Gastrocnemius medialis (tissue), 4 donors: ENCODE data around the gene LRRN2. TPM values are rescaled to one million over a fixed set of nuclear protein-coding genes. Genes with fewer than 3 reads are reported as not detected.

Experiments used
- ATAC-seq, 2 donors: fragments of 150-250 bp; one replicate each; pipeline ENCODE4 v1.9.1; 2016
- DNase-seq, 2 donors: peaks; one replicate each; pipeline ENCODE4 v3.0.0-alpha.2; 2019
- H3K27ac ChIP-seq, 4 donors: fragments of 200-600 bp; sonication (generic); 1 replicate in 1 of 4; 2 replicates in 3 of 4; pipeline ENCODE4 v1.5.1; 2016 to 2018; ENCODE audit warnings: mild to moderate bottlenecking in 2 of 4, moderate library complexity in 1 of 4
- H3K27me3 ChIP-seq, 3 donors: fragments of 200-600 bp; sonication (generic) in 2 of 3; 1 replicate in 1 of 3; 2 replicates in 2 of 3; pipeline versions ENCODE4 v1.5.1 to v1.6.0; 2016 to 2019; ENCODE audit warnings: mild to moderate bottlenecking in 1 of 3, moderate library complexity in 1 of 3
- H3K36me3 ChIP-seq, 2 donors: fragments of 200-600 bp; sonication (generic) in 1 of 2; one replicate each; pipeline ENCODE4 v1.5.1; 2017 to 2018
- H3K4me1 ChIP-seq, 2 donors: fragments of 200-600 bp; sonication (generic) in 1 of 2; one replicate each; pipeline ENCODE4 v1.5.1; 2016 to 2017; ENCODE audit warnings: mild to moderate bottlenecking in 2 of 2
- H3K4me3 ChIP-seq, 4 donors: fragments of 200-600 bp; sonication (generic) in 3 of 4; 1 replicate in 1 of 4; 2 replicates in 3 of 4; pipeline ENCODE4 v1.5.1; 2016 to 2019; ENCODE audit warnings: mild to moderate bottlenecking in 2 of 4
- H3K9me3 ChIP-seq, 3 donors: fragments of 200-600 bp; sonication (generic) in 2 of 3; 1 replicate in 1 of 3; 2 replicates in 2 of 3; pipeline ENCODE4 v1.5.1; 2016 to 2019
- POLR2A ChIP-seq, 2 donors: fragments of 450-650 bp; IDR thresholded peaks; one replicate each; pipeline ENCODE4 v1.6.1; 2017; ENCODE audit warnings: antibody characterized with exemption in 2 of 2, mild to moderate bottlenecking in 2 of 2, moderate library complexity in 2 of 2
- in situ Hi-C, 4 donors: fragments of 200-750 bp; cut with MboI; loops; one replicate each; pipeline versions ENCODE4 v1.15.0 to v1.8.0; 2017; ENCODE audit warnings: low sequenced_read_pairs in 4 of 4
- intact Hi-C: fragments of 100-400 bp; cut with DNase I; formaldehyde crosslinking; loops from one replicate; pipeline ENCODE4 v1.15.1; 2023; ENCODE audit warnings: low total_unique reads
- total RNA-seq, 4 donors: library from RNA; depleted of rRNA; stranded (reverse); fragments of >200 nt; gene quantifications; one replicate each; pipeline versions ENCODE4 v1.1.0 to v1.2.3, GENCODE V29; 2016
- TF ChIP-seq, protein P1 (sequence below), 5 experiments: fragments of 450-650 bp in 3 of 5; fragments of 200-600 bp in 2 of 5; sonication (generic) in 2 of 5; IDR thresholded peaks in 4 of 5; conservative IDR thresholded peaks in 1 of 5; 1 replicate in 4 of 5; 2 replicates in 1 of 5; pipeline ENCODE4 v1.5.1; 2016 to 2019; ENCODE audit warnings: antibody characterized with exemption in 5 of 5, mild to moderate bottlenecking in 3 of 5, moderate library complexity in 3 of 5

The LRRN2 gene
- total RNA-seq, 4 donors from 2014 or later = 0.46 to 1.1 (median 0.93) TPM

- intact Hi-C loops (no loop called here), in situ Hi-C loops (no loop called here)
- Histone ChIP-seq H3K4me3 (no peak overlapping the region), H3K36me3 (no peaks in the 10 kb centered on the region), H3K9me3 (no peaks in the 10 kb centered on the region), H3K27me3 (peaks cover 0 to 2% (median 0%) of the 10 kb centered on the region in 3 donors), H3K4me1 (no peaks in the 10 kb centered on the region), H3K27ac (no peak overlapping the region)
- DNase-seq (no peak), ATAC-seq (no peak)
- TF ChIP-seq, protein P1, sequence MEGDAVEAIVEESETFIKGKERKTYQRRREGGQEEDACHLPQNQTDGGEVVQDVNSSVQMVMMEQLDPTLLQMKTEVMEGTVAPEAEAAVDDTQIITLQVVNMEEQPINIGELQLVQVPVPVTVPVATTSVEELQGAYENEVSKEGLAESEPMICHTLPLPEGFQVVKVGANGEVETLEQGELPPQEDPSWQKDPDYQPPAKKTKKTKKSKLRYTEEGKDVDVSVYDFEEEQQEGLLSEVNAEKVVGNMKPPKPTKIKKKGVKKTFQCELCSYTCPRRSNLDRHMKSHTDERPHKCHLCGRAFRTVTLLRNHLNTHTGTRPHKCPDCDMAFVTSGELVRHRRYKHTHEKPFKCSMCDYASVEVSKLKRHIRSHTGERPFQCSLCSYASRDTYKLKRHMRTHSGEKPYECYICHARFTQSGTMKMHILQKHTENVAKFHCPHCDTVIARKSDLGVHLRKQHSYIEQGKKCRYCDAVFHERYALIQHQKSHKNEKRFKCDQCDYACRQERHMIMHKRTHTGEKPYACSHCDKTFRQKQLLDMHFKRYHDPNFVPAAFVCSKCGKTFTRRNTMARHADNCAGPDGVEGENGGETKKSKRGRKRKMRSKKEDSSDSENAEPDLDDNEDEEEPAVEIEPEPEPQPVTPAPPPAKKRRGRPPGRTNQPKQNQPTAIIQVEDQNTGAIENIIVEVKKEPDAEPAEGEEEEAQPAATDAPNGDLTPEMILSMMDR (IDR thresholded peaks at IDR 0.05 in 4 of 5, conservative IDR thresholded peaks at IDR 0.05 in 1 of 5) = no peak
- TF ChIP-seq POLR2A (IDR thresholded peaks at IDR 0.05) = no peak
These were observed 68.0 kb downstream of the LRRN2 start for GRCh38 chr1:204617256-204618147.

DNA sequence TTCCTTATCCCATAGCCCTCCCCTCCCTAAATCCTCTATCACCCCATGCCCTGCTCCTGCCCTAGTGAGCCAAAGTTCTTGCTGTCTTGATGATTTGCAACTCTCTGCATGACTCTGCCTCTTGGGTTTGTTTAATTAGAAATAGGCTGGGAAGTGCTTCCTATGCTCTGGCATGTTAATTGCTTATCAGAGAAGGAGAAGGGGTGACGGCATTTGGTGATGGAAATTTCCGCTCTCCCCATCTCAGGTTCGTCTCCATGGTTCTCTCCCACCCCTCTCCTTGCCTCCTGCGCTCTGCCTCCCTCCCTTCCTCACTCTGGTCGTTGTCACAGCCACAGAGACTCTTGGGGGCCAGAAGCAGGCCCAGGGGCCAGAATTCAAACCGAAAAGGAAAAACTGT, 68.9 kb downstream of the LRRN2 start:
- DNase-seq (no peak), ATAC-seq (no peak)
- no peaks in the 10 kb centered on the region for H3K9me3 ChIP-seq
- no peak overlapping the region for H3K4me3 ChIP-seq
- H3K36me3 ChIP-seq = no peaks in the 10 kb centered on the region
- peaks cover 0 to 2% (median 0%) of the 10 kb centered on the region in 3 donors for H3K27me3 ChIP-seq
- TF ChIP-seq POLR2A (IDR thresholded peaks at IDR 0.05) = no peak
- TF ChIP-seq, protein P1 (IDR thresholded peaks at IDR 0.05 in 4 of 5, conservative IDR thresholded peaks at IDR 0.05 in 1 of 5) = no peak
- no peak overlapping the region for H3K27ac ChIP-seq
- in situ Hi-C loops (no loop called here), intact Hi-C loops (no loop called here)
- H3K4me1 ChIP-seq = no peaks in the 10 kb centered on the region

GRCh38 chr1:204615881-204616280, 69.7 kb downstream of the LRRN2 start:
- DNase-seq (no peak), ATAC-seq (no peak)
- Histone ChIP-seq H3K4me1 (no peaks in the 10 kb centered on the region), H3K27ac (no peak overlapping the region), H3K36me3 (no peaks in the 10 kb centered on the region), H3K4me3 (no peak overlapping the region), H3K9me3 (no peaks in the 10 kb centered on the region), H3K27me3 (peaks cover 0 to 2% (median 0%) of the 10 kb centered on the region in 3 donors)
- in situ Hi-C loops = no loop called here
- no peak for TF ChIP-seq POLR2A (IDR thresholded peaks at IDR 0.05)
- intact Hi-C loops = no loop called here

GRCh38 chr1:204613636-204614035, 71.9 kb downstream of the LRRN2 start:
- Histone ChIP-seq H3K27ac (no peak overlapping the region), H3K4me1 (no peaks in the 10 kb centered on the region), H3K27me3 (peaks cover 0 to 2% (median 0%) of the 10 kb centered on the region in 3 donors), H3K9me3 (no peaks in the 10 kb centered on the region), H3K36me3 (no peaks in the 10 kb centered on the region), H3K4me3 (no peak overlapping the region)
- intact Hi-C loops (no loop called here), in situ Hi-C loops (no loop called here)
- ATAC-seq (no peak), DNase-seq (no peak)
- no peak for TF ChIP-seq POLR2A (IDR thresholded peaks at IDR 0.05)
- TF ChIP-seq, protein P1 (IDR thresholded peaks at IDR 0.05 in 4 of 5, conservative IDR thresholded peaks at IDR 0.05 in 1 of 5) = no peak

GRCh38 chr1:204612326-204612725, 73.2 kb downstream of the LRRN2 start:
- in situ Hi-C loops (no loop called here), intact Hi-C loops (no loop called here)
- H3K4me3 ChIP-seq = no peak overlapping the region
- no peak overlapping the region for H3K27ac ChIP-seq
- peaks cover 0 to 2% (median 0%) of the 10 kb centered on the region in 3 donors for H3K27me3 ChIP-seq
- no peaks in the 10 kb centered on the region for H3K36me3 ChIP-seq
- H3K4me1 ChIP-seq = no peaks in the 10 kb centered on the region
- no peak for DNase-seq
- TF ChIP-seq POLR2A (IDR thresholded peaks at IDR 0.05) = no peak
- TF ChIP-seq, protein P1 (IDR thresholded peaks at IDR 0.05 in 4 of 5, conservative IDR thresholded peaks at IDR 0.05 in 1 of 5) = no peak
- no peak for ATAC-seq
- no peaks in the 10 kb centered on the region for H3K9me3 ChIP-seq
